ENCODE results near the gene KIF13A. TPM values are rescaled to one million over a fixed set of nuclear protein-coding genes. Genes with fewer than 3 reads are reported as not detected.

Gene KIF13A
- total RNA-seq, 1 donor from 2014 or later, result 29.0 TPM

DNA sequence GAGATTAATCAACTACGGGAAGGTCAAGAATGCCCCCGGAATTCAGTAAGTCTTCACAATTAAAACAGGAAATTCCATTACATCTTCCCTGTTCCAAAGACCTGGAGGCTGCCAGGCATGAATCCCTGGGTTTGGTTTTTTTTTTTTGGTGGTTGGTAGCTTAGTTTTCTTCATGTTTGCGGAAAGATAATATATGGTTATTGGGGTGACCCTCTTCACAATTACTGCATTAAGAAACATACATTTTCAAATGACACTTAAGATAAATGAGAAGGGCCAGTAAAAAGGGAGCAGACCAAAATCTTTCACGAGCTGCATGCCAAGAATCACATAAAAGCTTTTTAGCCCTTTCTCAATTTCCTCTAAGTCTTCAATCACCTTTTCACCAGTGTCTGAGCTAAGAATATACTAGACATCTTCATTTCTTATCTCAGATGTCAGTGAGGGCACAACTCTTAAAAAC, 64.0 kb downstream of the KIF13A start:
- no peak for DNase-seq (ENCODE audit: low spot score)
- no peak overlapping the region for H3K4me3 Mint-ChIP-seq
- peaks cover 2% of the 10 kb centered on the region for H3K36me3 Mint-ChIP-seq
- TF ChIP-seq EZH2phosphoT487 (IDR thresholded peaks at IDR 0.05), result no peak
- no peak for TF ChIP-seq CTCF (IDR thresholded peaks at IDR 0.05)
- no peak for TF ChIP-seq EZH2 (IDR thresholded peaks at IDR 0.05)
- no peak overlapping the region for H3K27ac Mint-ChIP-seq
- Histone ChIP-seq H3K27ac (no peak overlapping the region), H2AFZ (replicated peaks) (no peak overlapping the region), H3K4me3 (no peak overlapping the region), H3K27me3 (no peaks in the 10 kb centered on the region), H3K4me2 (no peak overlapping the region), H3K9ac (no peak overlapping the region), H3F3A (ENCODE audit: low read depth) (no peaks in the 10 kb centered on the region), H3K79me2 (ENCODE audit: low read depth) (peaks cover 55% of the 10 kb centered on the region), H3K4me1 (peaks cover 7% of the 10 kb centered on the region), H3K9me3 (ENCODE audit: low read depth) (no peaks in the 10 kb centered on the region), H4K20me1 (ENCODE audit: low read depth) (peaks cover 3% of the 10 kb centered on the region), H3K36me3 (no peaks in the 10 kb centered on the region)
- H3K27me3 Mint-ChIP-seq (ENCODE audit: insufficient read depth, low read depth), result no peaks in the 10 kb centered on the region
- no peaks in the 10 kb centered on the region for H3K9me3 Mint-ChIP-seq
- H3K4me1 Mint-ChIP-seq, result peaks cover 4% of the 10 kb centered on the region

GRCh38 chr6:17921454-17921853, 66.0 kb downstream of the KIF13A start:
- peaks cover 7% of the 10 kb centered on the region for H3K4me1 ChIP-seq
- H3K9ac ChIP-seq, result no peak overlapping the region
- H3K79me2 ChIP-seq (ENCODE audit: low read depth), result peaks cover 45% of the 10 kb centered on the region
- H3K27me3 ChIP-seq, result no peaks in the 10 kb centered on the region
- no peak for DNase-seq (ENCODE audit: low spot score)
- Mint-ChIP-seq H3K4me3 (no peak overlapping the region), H3K9me3 (no peaks in the 10 kb centered on the region), H3K36me3 (peaks cover 2% of the 10 kb centered on the region), H3K4me1 (peaks cover 4% of the 10 kb centered on the region), H3K27ac (no peak overlapping the region), H3K27me3 (ENCODE audit: insufficient read depth, low read depth) (no peaks in the 10 kb centered on the region)
- H3K4me3 ChIP-seq, result no peak overlapping the region
- H3K36me3 ChIP-seq, result no peaks in the 10 kb centered on the region
- H4K20me1 ChIP-seq (ENCODE audit: low read depth), result peaks cover 3% of the 10 kb centered on the region
- no peaks in the 10 kb centered on the region for H3K9me3 ChIP-seq (ENCODE audit: low read depth)
- no peaks in the 10 kb centered on the region for H3F3A ChIP-seq (ENCODE audit: low read depth)
- TF ChIP-seq CTCF (IDR thresholded peaks at IDR 0.05) (no peak), EZH2phosphoT487 (IDR thresholded peaks at IDR 0.05) (no peak), EZH2 (IDR thresholded peaks at IDR 0.05) (no peak)
- no peak overlapping the region for H2AFZ ChIP-seq (replicated peaks)
- no peak overlapping the region for H3K27ac ChIP-seq
- H3K4me2 ChIP-seq, result no peak overlapping the region

- Histone ChIP-seq H3K9ac (no peak overlapping the region), H3K4me1 (peaks cover 7% of the 10 kb centered on the region), H3F3A (ENCODE audit: low read depth) (no peaks in the 10 kb centered on the region), H2AFZ (replicated peaks) (no peak overlapping the region), H4K20me1 (ENCODE audit: low read depth) (peaks cover 12% of the 10 kb centered on the region), H3K79me2 (ENCODE audit: low read depth) (peaks cover 39% of the 10 kb centered on the region), H3K4me2 (no peak overlapping the region), H3K27me3 (no peaks in the 10 kb centered on the region), H3K27ac (no peak overlapping the region), H3K36me3 (no peaks in the 10 kb centered on the region), H3K4me3 (no peak overlapping the region), H3K9me3 (ENCODE audit: low read depth) (no peaks in the 10 kb centered on the region)
- H3K27me3 Mint-ChIP-seq (ENCODE audit: insufficient read depth, low read depth), result no peaks in the 10 kb centered on the region
- no peaks in the 10 kb centered on the region for H3K9me3 Mint-ChIP-seq
- H3K4me3 Mint-ChIP-seq, result no peak overlapping the region
- H3K4me1 Mint-ChIP-seq, result peaks cover 6% of the 10 kb centered on the region
- DNase-seq (ENCODE audit: low spot score), result no peak
- H3K27ac Mint-ChIP-seq, result no peak overlapping the region
- TF ChIP-seq CTCF (IDR thresholded peaks at IDR 0.05), result no peak
- TF ChIP-seq EZH2phosphoT487 (IDR thresholded peaks at IDR 0.05), result no peak
- TF ChIP-seq EZH2 (IDR thresholded peaks at IDR 0.05), result no peak
- peaks cover 2% of the 10 kb centered on the region for H3K36me3 Mint-ChIP-seq
Measured at GRCh38 chr6:17919496-17919895, 67.9 kb downstream of the KIF13A start.
